Coronary artery (tissue), 2 donors: ENCODE results near the gene EPHB1.

Experiments
- DNase-seq: peaks from one replicate; pipeline ENCODE4 v3.0.0-alpha.2; 2017; ENCODE audit warnings: low spot score
- H3K27ac ChIP-seq, 2 donors: fragments of 200-600 bp; sonication (generic); one replicate each; pipeline ENCODE4 v1.5.1; 2016 to 2019
- H3K4me3 ChIP-seq: fragments of 200-600 bp; sonication (generic); 2 replicates; pipeline ENCODE4 v1.5.1; 2016; ENCODE audit warnings: mild to moderate bottlenecking, moderate library complexity
- TF ChIP-seq, protein P1 (sequence below): fragments of 200-600 bp; sonication (generic); IDR thresholded peaks from one replicate; pipeline ENCODE4 v1.5.1; 2019; ENCODE audit warnings: antibody characterized with exemption

The EPHB1 gene

DNA sequence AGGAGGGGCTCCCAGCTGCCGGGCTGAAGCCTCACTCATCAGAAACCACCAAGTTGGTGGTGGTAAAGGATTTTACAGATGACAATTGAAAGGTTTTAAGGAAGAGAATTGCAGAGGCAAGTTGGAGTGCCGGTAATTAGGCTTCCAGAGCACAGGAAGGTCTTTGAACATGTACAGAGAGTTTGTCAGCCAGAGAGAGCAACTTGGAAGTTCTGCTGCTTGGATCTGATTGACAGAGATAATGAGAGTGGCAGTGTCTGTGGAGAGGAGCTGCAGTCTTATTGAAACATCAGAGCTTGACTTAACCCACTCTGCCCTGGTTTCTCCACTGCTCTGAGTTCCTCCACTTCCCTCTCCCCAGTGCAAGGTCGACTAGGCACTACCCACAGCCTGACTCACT, 448.6 kb downstream of the EPHB1 start:
- TF ChIP-seq, protein P1, sequence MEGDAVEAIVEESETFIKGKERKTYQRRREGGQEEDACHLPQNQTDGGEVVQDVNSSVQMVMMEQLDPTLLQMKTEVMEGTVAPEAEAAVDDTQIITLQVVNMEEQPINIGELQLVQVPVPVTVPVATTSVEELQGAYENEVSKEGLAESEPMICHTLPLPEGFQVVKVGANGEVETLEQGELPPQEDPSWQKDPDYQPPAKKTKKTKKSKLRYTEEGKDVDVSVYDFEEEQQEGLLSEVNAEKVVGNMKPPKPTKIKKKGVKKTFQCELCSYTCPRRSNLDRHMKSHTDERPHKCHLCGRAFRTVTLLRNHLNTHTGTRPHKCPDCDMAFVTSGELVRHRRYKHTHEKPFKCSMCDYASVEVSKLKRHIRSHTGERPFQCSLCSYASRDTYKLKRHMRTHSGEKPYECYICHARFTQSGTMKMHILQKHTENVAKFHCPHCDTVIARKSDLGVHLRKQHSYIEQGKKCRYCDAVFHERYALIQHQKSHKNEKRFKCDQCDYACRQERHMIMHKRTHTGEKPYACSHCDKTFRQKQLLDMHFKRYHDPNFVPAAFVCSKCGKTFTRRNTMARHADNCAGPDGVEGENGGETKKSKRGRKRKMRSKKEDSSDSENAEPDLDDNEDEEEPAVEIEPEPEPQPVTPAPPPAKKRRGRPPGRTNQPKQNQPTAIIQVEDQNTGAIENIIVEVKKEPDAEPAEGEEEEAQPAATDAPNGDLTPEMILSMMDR, result no peak
- Histone ChIP-seq H3K4me3 (no peak overlapping the region), H3K27ac (no peak overlapping the region)
- no peak for DNase-seq

DNA sequence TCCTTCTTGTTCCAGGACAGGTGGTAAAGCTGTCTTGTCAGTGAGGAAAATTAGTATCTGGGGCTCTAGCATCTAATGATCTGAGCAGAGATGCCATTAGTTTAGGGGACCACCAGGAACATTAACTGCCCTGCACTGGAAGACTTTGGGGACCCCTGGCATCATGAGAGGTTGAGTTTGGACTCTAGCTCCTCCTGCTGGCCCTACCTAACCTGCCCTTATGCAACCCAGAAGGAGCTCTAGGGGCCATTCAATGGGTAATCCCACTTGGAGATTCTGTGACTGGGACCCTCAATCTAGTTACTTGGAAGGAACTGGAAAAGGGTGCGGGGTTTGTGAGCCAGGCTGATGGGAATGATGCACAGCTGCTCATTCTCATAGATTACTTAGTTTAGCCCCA, 451.0 kb downstream of the EPHB1 start:
- DNase-seq, result no peak
- Histone ChIP-seq H3K4me3 (no peak overlapping the region), H3K27ac (no peak overlapping the region)
- TF ChIP-seq, protein P1, result no peak

DNA sequence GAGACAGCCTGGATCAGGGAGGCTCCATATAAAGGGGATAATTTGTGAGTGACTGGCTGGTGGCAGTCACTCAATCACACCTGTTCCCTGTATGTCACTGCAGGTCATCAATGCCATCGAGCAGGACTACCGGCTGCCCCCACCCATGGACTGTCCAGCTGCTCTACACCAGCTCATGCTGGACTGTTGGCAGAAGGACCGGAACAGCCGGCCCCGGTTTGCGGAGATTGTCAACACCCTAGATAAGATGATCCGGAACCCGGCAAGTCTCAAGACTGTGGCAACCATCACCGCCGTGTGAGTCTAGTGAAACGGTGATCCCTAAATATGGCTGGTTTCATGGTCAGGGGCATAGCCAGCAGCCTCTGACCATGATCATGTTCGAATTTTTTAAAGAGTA, 453.2 kb downstream of the EPHB1 start:
- no peak for DNase-seq
- Histone ChIP-seq H3K27ac (no peak overlapping the region), H3K4me3 (no peak overlapping the region)
- TF ChIP-seq, protein P1, result no peak

DNA sequence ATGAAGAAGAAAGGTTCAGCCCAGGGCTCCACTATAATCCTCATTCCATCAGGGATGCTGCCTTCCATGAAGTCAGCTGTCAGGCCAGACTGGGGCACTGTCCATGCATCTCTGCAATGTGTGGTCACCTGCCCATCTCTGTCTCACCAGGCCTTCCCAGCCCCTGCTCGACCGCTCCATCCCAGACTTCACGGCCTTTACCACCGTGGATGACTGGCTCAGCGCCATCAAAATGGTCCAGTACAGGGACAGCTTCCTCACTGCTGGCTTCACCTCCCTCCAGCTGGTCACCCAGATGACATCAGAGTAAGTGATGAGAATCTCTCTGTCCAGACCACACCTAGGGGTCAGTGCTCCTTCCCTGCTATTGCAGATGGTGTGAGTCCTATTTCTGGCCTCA, 454.1 kb downstream of the EPHB1 start:
- H3K27ac ChIP-seq, result no peak overlapping the region
- DNase-seq, result no peak
- no peak overlapping the region for H3K4me3 ChIP-seq
- TF ChIP-seq, protein P1, result no peak

DNA sequence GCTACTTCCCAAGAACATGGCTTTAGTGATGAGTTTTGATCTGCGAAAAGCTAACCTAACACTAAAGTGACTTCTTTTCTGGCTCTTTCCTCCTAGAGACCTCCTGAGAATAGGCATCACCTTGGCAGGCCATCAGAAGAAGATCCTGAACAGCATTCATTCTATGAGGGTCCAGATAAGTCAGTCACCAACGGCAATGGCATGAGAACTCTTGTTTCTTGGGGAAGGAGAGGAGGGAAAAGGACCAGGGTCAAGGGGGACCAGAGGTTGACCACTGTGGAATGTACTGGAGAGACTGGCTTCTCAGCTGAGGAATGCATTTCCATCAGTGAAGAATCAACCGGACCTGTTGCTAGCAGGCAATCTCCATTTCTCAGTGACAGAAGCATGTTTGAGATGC, 463.9 kb downstream of the EPHB1 start:
- TF ChIP-seq, protein P1, result no peak
- DNase-seq, result no peak
- H3K27ac ChIP-seq, result no peak overlapping the region

DNA sequence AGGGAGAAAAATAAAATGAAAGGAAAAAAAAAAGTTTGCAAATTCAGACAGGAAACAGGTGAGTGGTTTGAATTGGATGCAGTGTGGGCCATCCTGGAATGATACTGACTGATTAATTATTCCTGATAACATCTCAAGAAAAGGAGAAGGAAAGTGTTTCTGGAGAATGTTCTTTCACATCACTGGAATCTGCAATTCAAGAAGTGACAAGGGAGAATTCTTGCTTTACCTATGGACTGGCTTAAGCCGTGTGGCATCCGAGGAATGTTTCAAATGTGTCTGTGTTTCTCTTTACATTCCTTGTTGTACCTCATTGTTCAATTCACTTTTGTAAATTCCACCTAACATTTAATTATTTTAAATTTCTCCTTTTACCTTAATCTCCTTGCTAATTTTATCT, 465.0 kb downstream of the EPHB1 start:
- TF ChIP-seq, protein P1, result no peak
- no peak for DNase-seq
- Histone ChIP-seq H3K4me3 (no peak overlapping the region), H3K27ac (no peak overlapping the region)

More for the DNA sequence above, 463.9 kb downstream of the EPHB1 start:
- no peak overlapping the region for H3K4me3 ChIP-seq

DNA sequence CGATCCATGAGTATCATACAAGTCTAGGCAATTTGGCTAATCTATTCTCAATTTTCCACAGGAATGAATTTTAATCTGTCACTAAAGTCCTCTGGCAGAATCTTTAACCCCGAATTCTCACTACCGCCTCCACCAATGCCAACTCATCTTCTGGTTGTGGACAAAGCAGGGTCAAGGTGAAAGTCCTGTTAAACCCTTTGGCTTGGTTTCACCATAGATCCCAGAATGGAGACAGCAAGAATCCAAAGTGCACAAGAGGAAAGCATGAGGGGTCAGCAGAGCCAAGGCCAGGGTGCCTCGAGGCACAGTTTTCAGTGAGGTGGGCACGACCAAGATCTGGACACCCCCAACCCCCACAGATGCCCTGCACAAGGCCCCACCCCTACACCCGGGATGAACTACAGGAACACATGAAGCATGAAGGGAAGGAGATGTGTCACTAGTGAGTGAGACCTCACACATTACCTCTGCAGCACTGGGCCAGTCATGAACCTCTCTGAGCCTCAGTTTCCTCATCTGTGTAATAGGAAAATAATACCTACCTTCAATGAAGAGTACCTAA, 466.2 kb downstream of the EPHB1 start:
- no peak overlapping the region for H3K4me3 ChIP-seq
- H3K27ac ChIP-seq, result no peak overlapping the region
- no peak for DNase-seq
- TF ChIP-seq, protein P1, result no peak
